Effector memory CD4-positive, alpha-beta T cell (primary cell): Measurements from ENCODE around the gene TTC3.

ENCODE experiments used
- DNase-seq, 3 donors: peaks; one replicate each; pipeline ENCODE4 v3.0.0-alpha.2; 2020
- H3K27ac ChIP-seq: 2 replicates; pipeline ENCODE4 v1.7.0; 2013; ENCODE audit warnings: mild to moderate bottlenecking, low read length, moderate library complexity; ENCODE audit not compliant: insufficient read depth, poor library complexity, severe bottlenecking
- H3K27me3 ChIP-seq: replicated peaks from 2 replicates; pipeline ENCODE4 v1.7.0; 2013; ENCODE audit warnings: mild to moderate bottlenecking, low read length; ENCODE audit not compliant: insufficient read depth, control insufficient read depth, poor library complexity, severe bottlenecking
- H3K36me3 ChIP-seq: 2 replicates; pipeline ENCODE4 v1.7.0; 2013; ENCODE audit warnings: mild to moderate bottlenecking, low read length, moderate library complexity; ENCODE audit not compliant: control insufficient read depth, insufficient read depth
- H3K4me1 ChIP-seq: 2 replicates; pipeline ENCODE4 v1.7.0; 2013; ENCODE audit warnings: low read length, mild to moderate bottlenecking; ENCODE audit not compliant: control insufficient read depth, insufficient read depth, poor library complexity, severe bottlenecking
- H3K4me3 ChIP-seq: 2 replicates; pipeline ENCODE4 v1.7.0; 2013; ENCODE audit warnings: low read length, low read depth, mild to moderate bottlenecking; ENCODE audit not compliant: insufficient read depth, poor library complexity, severe bottlenecking
- H3K9me3 ChIP-seq: 2 replicates; pipeline ENCODE4 v1.7.0; 2013; ENCODE audit warnings: mild to moderate bottlenecking, low read length, moderate library complexity; ENCODE audit not compliant: control insufficient read depth

The TTC3 gene

GRCh38 chr21:37226041-37226920, 153.2 kb downstream of the TTC3 start:
- no peak overlapping the region for H3K4me3 ChIP-seq
- no peaks in the 10 kb centered on the region for H3K27me3 ChIP-seq
- peaks cover 11% of the 10 kb centered on the region for H3K4me1 ChIP-seq
- peaks cover 44% of the 10 kb centered on the region for H3K36me3 ChIP-seq
- H3K9me3 ChIP-seq: no peaks in the 10 kb centered on the region
- no peak for DNase-seq
- H3K27ac ChIP-seq: peak overlapping the region; percentile 45

- Histone ChIP-seq H3K4me1 (peaks cover 8% of the 10 kb centered on the region), H3K27ac (no peak overlapping the region)
Measured at GRCh38 chr21:37227071-37228002, 154.3 kb downstream of the TTC3 start.

DNA sequence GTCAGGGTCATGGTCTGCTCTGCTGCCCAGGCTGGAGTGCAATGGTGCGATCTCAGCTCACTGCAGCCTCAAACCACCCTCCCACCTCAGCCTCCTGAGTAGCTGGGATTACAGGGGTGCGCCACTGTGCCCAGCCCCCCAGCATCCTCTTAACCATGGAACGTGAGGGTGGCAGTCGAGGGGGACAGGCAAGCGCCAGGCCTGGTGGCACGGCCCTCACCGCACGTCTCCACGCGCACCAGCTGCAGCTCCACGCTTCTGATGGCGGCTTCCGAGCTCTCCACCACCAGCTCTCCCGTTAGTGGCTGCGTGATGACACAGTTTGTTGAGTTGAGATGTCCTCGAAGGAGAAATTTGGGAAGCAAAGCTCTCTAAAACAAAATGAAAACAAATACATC, 154.9 kb downstream of the TTC3 start:
- Histone ChIP-seq H3K36me3 (peaks cover 61% of the 10 kb centered on the region), H3K4me1 (peaks cover 8% of the 10 kb centered on the region)

More at GRCh38 chr21:37227071-37228002, 154.3 kb downstream of the TTC3 start:
- DNase-seq: no peak
- Histone ChIP-seq H3K36me3 (peaks cover 54% of the 10 kb centered on the region), H3K4me3 (no peak overlapping the region), H3K27me3 (no peaks in the 10 kb centered on the region), H3K9me3 (no peaks in the 10 kb centered on the region)

DNA sequence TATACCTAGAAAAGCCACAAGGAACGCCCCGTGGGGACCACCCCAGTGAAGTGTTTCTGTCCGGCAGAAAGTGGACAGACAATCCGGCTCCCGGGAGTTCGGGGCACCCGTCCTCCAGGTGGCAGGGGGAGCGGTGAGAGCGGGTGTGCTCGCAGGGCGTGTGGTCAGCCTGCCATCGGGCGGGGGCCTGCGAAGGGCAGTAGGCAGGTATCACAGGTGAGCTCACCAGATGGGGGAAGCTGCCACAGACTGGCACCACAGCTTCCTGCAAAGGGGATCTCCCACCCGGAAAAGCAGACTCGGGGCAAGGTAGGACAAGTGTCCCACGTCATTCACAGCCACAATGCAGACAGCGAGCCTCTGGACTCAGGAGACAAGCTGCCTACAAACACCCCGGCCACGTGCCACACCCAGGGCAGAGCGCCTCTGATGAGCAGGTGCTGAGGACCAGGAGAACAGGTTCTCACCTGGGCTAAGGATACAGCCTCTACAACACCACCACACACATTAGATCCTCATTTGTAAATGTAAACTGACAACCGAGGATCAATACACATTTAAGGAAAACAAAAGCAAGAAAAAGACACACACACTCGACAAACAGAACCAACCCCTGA, 157.7 kb downstream of the TTC3 start:
- no peak overlapping the region for H3K27ac ChIP-seq
- no peaks in the 10 kb centered on the region for H3K9me3 ChIP-seq
- no peaks in the 10 kb centered on the region for H3K27me3 ChIP-seq
- DNase-seq: no peak
- no peaks in the 10 kb centered on the region for H3K4me1 ChIP-seq
- peaks cover 74% of the 10 kb centered on the region for H3K36me3 ChIP-seq
- H3K4me3 ChIP-seq: no peak overlapping the region

More for the DNA sequence above, 154.9 kb downstream of the TTC3 start:
- no peaks in the 10 kb centered on the region for H3K27me3 ChIP-seq
- H3K27ac ChIP-seq: no peak overlapping the region
- no peak for DNase-seq
- no peak overlapping the region for H3K4me3 ChIP-seq
- H3K9me3 ChIP-seq: no peaks in the 10 kb centered on the region

- peaks cover 79% of the 10 kb centered on the region for H3K36me3 ChIP-seq
- no peaks in the 10 kb centered on the region for H3K9me3 ChIP-seq
- DNase-seq: no peak
- H3K4me1 ChIP-seq: no peaks in the 10 kb centered on the region
- no peak overlapping the region for H3K27ac ChIP-seq
- H3K4me3 ChIP-seq: no peak overlapping the region
- no peaks in the 10 kb centered on the region for H3K27me3 ChIP-seq
Measured at GRCh38 chr21:37231249-37231645, 158.2 kb downstream of the TTC3 start.

DNA sequence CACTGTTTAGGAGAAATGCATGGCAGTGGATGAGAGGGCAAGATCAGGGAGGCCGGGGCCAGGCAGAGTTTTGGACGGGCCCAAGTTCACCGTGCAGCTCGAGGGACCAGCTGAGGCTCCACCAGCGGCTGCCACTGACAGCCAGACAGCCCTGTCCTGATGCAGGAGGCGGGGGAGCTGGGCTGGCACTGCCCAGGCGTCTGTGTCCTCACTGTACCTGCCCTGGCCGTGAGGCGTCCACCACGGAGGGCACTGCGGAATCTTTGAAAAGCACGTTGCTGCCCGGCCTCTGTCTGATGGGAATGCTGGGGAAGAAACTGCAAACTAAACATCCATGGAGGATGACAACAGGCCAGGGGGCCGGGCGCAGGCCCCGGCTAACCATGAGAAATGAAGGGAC, 158.6 kb downstream of the TTC3 start:
- Histone ChIP-seq H3K27ac (no peak overlapping the region), H3K4me1 (no peaks in the 10 kb centered on the region), H3K9me3 (no peaks in the 10 kb centered on the region), H3K4me3 (no peak overlapping the region), H3K36me3 (peaks cover 78% of the 10 kb centered on the region), H3K27me3 (no peaks in the 10 kb centered on the region)
- DNase-seq: no peak

DNA sequence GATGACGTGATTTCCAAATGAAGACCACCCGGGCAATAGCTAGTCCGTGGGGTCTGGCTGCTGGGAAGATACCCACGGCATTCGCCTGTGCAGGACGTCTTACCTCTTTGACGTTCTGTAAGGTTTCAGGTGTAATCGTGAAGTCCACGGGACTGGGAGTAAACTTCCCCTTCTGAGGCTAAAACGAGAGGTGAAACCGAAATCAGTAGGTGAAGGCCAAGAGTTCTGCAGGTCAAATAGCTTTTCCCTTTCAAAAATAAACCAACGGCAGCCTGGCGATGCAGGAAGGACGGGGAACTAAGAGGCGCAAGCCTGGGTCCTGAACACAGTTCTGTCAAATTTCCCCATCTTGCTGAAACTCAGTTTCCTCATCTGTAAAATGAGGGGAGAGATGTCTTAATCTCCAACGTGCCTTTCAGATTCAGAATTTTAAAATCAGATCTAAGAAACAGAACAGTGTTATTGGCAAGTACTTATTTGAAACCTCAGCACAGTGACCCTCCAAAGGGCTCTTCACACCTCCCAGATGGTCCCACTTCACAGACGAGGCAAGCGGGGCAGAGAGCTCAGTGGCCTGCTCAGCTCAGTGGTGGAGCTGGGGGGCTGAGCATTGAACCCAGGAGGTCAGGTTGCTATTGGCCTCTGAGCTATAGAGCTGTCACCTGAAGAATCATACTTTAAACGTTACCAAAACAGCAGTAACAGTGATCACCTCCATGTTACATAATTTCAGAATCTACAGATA, 159.4 kb downstream of the TTC3 start:
- Histone ChIP-seq H3K36me3 (peaks cover 77% of the 10 kb centered on the region), H3K4me3 (no peak overlapping the region), H3K27ac (no peak overlapping the region), H3K9me3 (no peaks in the 10 kb centered on the region), H3K4me1 (no peaks in the 10 kb centered on the region), H3K27me3 (no peaks in the 10 kb centered on the region)
- no peak for DNase-seq

- Histone ChIP-seq H3K4me1 (no peaks in the 10 kb centered on the region), H3K27ac (no peak overlapping the region), H3K36me3 (peaks cover 73% of the 10 kb centered on the region), H3K4me3 (no peak overlapping the region), H3K9me3 (no peaks in the 10 kb centered on the region), H3K27me3 (no peaks in the 10 kb centered on the region)
- DNase-seq: no peak
Measured at GRCh38 chr21:37233551-37234146, 160.6 kb downstream of the TTC3 start.

DNA sequence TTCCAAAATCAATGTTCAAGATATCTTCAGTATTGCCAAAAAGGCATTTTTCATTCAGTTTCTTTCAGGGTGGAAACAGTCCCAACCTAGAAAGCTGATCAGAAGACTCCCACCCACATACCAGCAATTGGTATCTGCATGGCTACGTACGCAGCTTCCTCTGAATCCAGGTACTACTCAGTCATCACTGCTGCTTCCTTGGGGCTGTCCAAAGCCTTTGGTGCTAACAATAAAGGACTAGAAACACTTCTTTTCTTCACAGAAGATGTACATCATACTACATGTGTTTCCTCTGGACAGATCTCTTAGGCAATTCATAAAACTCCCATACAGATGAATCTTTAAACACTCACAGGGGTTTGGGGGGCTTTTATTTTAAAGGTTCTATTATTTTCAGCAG, 164.3 kb downstream of the TTC3 start:
- H3K4me1 ChIP-seq: no peaks in the 10 kb centered on the region
- DNase-seq: no peak
- no peak overlapping the region for H3K4me3 ChIP-seq
- H3K27me3 ChIP-seq: no peaks in the 10 kb centered on the region
- H3K36me3 ChIP-seq: peaks cover 58% of the 10 kb centered on the region
- H3K27ac ChIP-seq: no peak overlapping the region
- no peaks in the 10 kb centered on the region for H3K9me3 ChIP-seq
